Stimulated activated CD4-positive, alpha-beta T cell treated with anti-CD3 and anti-CD28 coated beads, Interleukin-1b, Interleukin-23, amount 100 ng/mL, for 24 hours (primary cell): ENCODE results near the gene HDAC6.

ENCODE experiments used
- DNase-seq, 4 experiments: peaks; one replicate each; pipeline ENCODE4 v3.0.0-alpha.2; 2020; ENCODE audit warnings: low read depth in 4 of 4, low spot score in 1 of 4

Gene HDAC6

GRCh38 chrX:48801280-48802088 is at the start of gene HDAC6:
Gene HDAC6, plus strand, starts transcription at chrX:48802067. Its CDS starts 626 bp downstream, at chrX:48802693.
- peak; percentile 70 to 89 (median 78) for DNase-seq

- no peak for DNase-seq
Observed at GRCh38 chrX:48752498-48752897, 49.4 kb upstream of the HDAC6 start.

- DNase-seq: no peak
Observed at GRCh38 chrX:48753708-48754228, 48.1 kb upstream of the HDAC6 start.

- no peak for DNase-seq
Observed at GRCh38 chrX:48754238-48754637, 47.6 kb upstream of the HDAC6 start.

GRCh38 chrX:48761674-48762471 is 40.0 kb upstream of the HDAC6 start, which contains the start of gene GLOD5:
Gene GLOD5, plus strand, starts transcription at chrX:48761747. Its CDS starts 44 bp downstream, at chrX:48761791.
- no peak for DNase-seq

- DNase-seq: no peak
Observed at GRCh38 chrX:48769230-48769629, 32.6 kb upstream of the HDAC6 start.

- DNase-seq: no peak
Observed at GRCh38 chrX:48770296-48770695, 31.6 kb upstream of the HDAC6 start.

GRCh38 chrX:48772602-48773001 is 29.3 kb upstream of the HDAC6 start:
- no peak for DNase-seq

- DNase-seq: no peak
Observed at GRCh38 chrX:48776818-48777439, 24.9 kb upstream of the HDAC6 start.

- no peak for DNase-seq
Observed at GRCh38 chrX:48779399-48779798, 22.5 kb upstream of the HDAC6 start.

GRCh38 chrX:48781705-48782104 is 20.2 kb upstream of the HDAC6 start:
- DNase-seq: no peak

GRCh38 chrX:48782216-48782615 is 19.7 kb upstream of the HDAC6 start:
- DNase-seq: no peak

GRCh38 chrX:48782795-48783194 is 19.1 kb upstream of the HDAC6 start:
- no peak for DNase-seq

- no peak for DNase-seq
Observed at GRCh38 chrX:48784726-48785125, 17.1 kb upstream of the HDAC6 start.

- no peak for DNase-seq
Observed at GRCh38 chrX:48785186-48785539, 16.7 kb upstream of the HDAC6 start.

GRCh38 chrX:48785540-48786214 is 16.2 kb upstream of the HDAC6 start:
- DNase-seq: no peak

GRCh38 chrX:48786341-48786800 is 15.5 kb upstream of the HDAC6 start, which contains the start of gene GATA1:
Gene GATA1, plus strand, starts transcription at chrX:48786590. Its CDS starts 4,520 bp downstream, at chrX:48791110.
- no peak for DNase-seq

GRCh38 chrX:48786825-48787504 is 14.9 kb upstream of the HDAC6 start:
- no peak for DNase-seq

- DNase-seq: no peak
Observed at GRCh38 chrX:48787505-48788443, 14.1 kb upstream of the HDAC6 start.
